ENCODE data around the gene TGM6.

- TF ChIP-seq CTCF (IDR thresholded peaks at IDR 0.05), result no peak
- no peak for TF ChIP-seq POLR2A (IDR thresholded peaks at IDR 0.05)
Observed at GRCh38 chr20:2421247-2421646, 40.5 kb downstream of the TGM6 start.

Data from lower leg skin (tissue), 3 donors.